RWPE2 (cell line): Measurements from ENCODE around the gene EXOC6.

Experiments
- ATAC-seq: fragments of 200-7000 bp; cut with Tn5 transposase; 3 replicates; pipeline ENCODE4 v1.9.1; 2021; ENCODE audit warnings: low read depth
- DNase-seq: peaks from one replicate; pipeline ENCODE4 v3.0.0-alpha.2; 2020; ENCODE audit warnings: low spot score
- H3K27ac ChIP-seq: fragments of 450-650 bp; 2 replicates; pipeline ENCODE4 v1.5.1; 2017; ENCODE audit warnings: mild to moderate bottlenecking; ENCODE audit not compliant: poor library complexity, severe bottlenecking
- H3K27me3 ChIP-seq: fragments of 250-450 bp; sonication (Bioruptor Pico); 2 replicates; pipeline ENCODE4 v1.5.1; 2021; ENCODE audit warnings: mild to moderate bottlenecking, moderate library complexity; ENCODE audit not compliant: insufficient read depth, poor library complexity, severe bottlenecking
- H3K36me3 ChIP-seq: fragments of 250-450 bp; sonication (Bioruptor Pico); 2 replicates; pipeline ENCODE4 v1.5.1; 2020; ENCODE audit warnings: low read depth, mild to moderate bottlenecking, moderate library complexity
- H3K4me1 ChIP-seq: fragments of 250-450 bp; sonication (Bioruptor Pico); 2 replicates; pipeline ENCODE4 v1.5.1; 2021; ENCODE audit warnings: mild to moderate bottlenecking, moderate library complexity; ENCODE audit not compliant: insufficient read depth, poor library complexity, severe bottlenecking
- H3K4me3 ChIP-seq: fragments of 250-450 bp; sonication (Bioruptor Pico); 2 replicates; pipeline ENCODE4 v1.5.1; 2021; ENCODE audit warnings: mild to moderate bottlenecking, moderate library complexity; ENCODE audit not compliant: severe bottlenecking
- H3K9me3 ChIP-seq: fragments of 250-450 bp; sonication (Bioruptor Pico); 2 replicates; pipeline ENCODE4 v1.5.1; 2021; ENCODE audit warnings: mild to moderate bottlenecking, moderate library complexity; ENCODE audit not compliant: severe bottlenecking
- TF ChIP-seq, protein P1 (sequence below): fragments of 450-650 bp; IDR thresholded peaks from one replicate; pipeline ENCODE4 v1.5.1; 2017; ENCODE audit warnings: mild to moderate bottlenecking, moderate library complexity; ENCODE audit not compliant: poor library complexity, severe bottlenecking

EXOC6 gene

GRCh38 chr10:93071177-93071472 lies 222.8 kb downstream of the EXOC6 start:
- peaks cover 82% of the 10 kb centered on the region for H3K27me3 ChIP-seq
- H3K36me3 ChIP-seq, result no peaks in the 10 kb centered on the region
- TF ChIP-seq, protein P1, sequence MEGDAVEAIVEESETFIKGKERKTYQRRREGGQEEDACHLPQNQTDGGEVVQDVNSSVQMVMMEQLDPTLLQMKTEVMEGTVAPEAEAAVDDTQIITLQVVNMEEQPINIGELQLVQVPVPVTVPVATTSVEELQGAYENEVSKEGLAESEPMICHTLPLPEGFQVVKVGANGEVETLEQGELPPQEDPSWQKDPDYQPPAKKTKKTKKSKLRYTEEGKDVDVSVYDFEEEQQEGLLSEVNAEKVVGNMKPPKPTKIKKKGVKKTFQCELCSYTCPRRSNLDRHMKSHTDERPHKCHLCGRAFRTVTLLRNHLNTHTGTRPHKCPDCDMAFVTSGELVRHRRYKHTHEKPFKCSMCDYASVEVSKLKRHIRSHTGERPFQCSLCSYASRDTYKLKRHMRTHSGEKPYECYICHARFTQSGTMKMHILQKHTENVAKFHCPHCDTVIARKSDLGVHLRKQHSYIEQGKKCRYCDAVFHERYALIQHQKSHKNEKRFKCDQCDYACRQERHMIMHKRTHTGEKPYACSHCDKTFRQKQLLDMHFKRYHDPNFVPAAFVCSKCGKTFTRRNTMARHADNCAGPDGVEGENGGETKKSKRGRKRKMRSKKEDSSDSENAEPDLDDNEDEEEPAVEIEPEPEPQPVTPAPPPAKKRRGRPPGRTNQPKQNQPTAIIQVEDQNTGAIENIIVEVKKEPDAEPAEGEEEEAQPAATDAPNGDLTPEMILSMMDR, result no peak
- no peaks in the 10 kb centered on the region for H3K9me3 ChIP-seq
- no peak overlapping the region for H3K4me3 ChIP-seq
- H3K27ac ChIP-seq, result no peak overlapping the region
- ATAC-seq, result no peak
- DNase-seq, result no peak
- H3K4me1 ChIP-seq, result no peaks in the 10 kb centered on the region

- no peaks in the 10 kb centered on the region for H3K9me3 ChIP-seq
Observed at GRCh38 chr10:93071674-93072224, 223.4 kb downstream of the EXOC6 start.

GRCh38 chr10:93072225-93072712 lies 223.9 kb downstream of the EXOC6 start:
- DNase-seq (no peak), ATAC-seq (peak; percentile 45)
- Histone ChIP-seq H3K9me3 (no peaks in the 10 kb centered on the region), H3K27me3 (peaks cover 76% of the 10 kb centered on the region), H3K4me1 (no peaks in the 10 kb centered on the region), H3K4me3 (no peak overlapping the region), H3K27ac (no peak overlapping the region), H3K36me3 (no peaks in the 10 kb centered on the region)
- TF ChIP-seq, protein P1, result no peak

More at GRCh38 chr10:93071674-93072224, 223.4 kb downstream of the EXOC6 start:
- H3K36me3 ChIP-seq, result no peaks in the 10 kb centered on the region
- peaks cover 81% of the 10 kb centered on the region for H3K27me3 ChIP-seq
- DNase-seq (no peak), ATAC-seq (no peak)
- TF ChIP-seq, protein P1, result no peak
- no peak overlapping the region for H3K27ac ChIP-seq
- no peak overlapping the region for H3K4me3 ChIP-seq
- no peaks in the 10 kb centered on the region for H3K4me1 ChIP-seq

DNA sequence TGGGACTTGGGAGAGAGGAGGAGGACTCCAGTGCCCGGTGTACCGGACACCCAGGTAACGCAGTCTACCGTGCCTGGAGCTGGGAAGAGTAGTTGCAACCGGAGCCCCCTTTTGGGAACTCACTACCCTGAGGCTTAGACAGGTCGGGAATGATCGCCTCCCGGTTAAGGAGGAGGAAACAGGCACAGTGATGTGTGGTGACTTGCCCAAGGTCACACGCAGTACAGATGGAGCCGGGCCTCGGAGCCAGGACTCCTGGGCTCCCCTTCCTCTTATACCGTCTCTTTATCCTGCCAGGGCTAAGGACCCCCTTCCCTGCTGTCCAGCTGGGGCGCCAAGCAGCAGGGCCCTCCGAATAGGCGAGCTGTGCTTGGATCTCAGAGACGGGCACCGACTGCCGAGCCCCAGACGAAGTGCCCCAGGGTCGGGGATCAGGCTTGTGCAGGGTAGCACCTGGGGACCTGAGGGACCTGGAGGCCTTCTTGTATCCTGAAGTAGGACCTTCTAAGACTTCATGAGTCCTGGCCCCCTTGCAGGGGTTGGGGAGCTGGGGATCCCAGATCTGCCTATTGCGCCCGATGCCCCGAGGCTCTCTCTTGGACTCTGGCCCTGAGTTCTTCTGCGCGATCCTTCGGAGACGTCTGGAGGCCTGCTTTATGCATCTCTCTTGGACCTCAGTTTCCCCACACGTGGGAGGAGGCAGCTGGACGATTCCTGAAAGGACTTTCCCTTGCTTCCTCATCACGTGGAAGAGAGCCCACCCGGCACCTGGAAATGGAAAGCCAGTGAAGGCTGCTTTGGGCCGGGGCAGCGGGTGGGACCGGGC lies 224.6 kb downstream of the EXOC6 start:
- H3K9me3 ChIP-seq, result no peaks in the 10 kb centered on the region
- H3K27me3 ChIP-seq, result peaks cover 74% of the 10 kb centered on the region
- TF ChIP-seq, protein P1, result no peak
- DNase-seq (no peak), ATAC-seq (peak; percentile 8)
- no peak overlapping the region for H3K27ac ChIP-seq
- H3K36me3 ChIP-seq, result no peaks in the 10 kb centered on the region
- H3K4me3 ChIP-seq, result no peak overlapping the region
- no peaks in the 10 kb centered on the region for H3K4me1 ChIP-seq
